H9 (cell line): ENCODE measurements around the gene RAB11FIP4. TPM values are rescaled to one million over a fixed set of nuclear protein-coding genes. Genes with fewer than 3 reads are reported as not detected.

Source experiments
- DNase-seq: peaks from one replicate; pipeline ENCODE4 v3.0.0-alpha.2; 2017
- H2AFZ ChIP-seq: one replicate; pipeline ENCODE4 v1.6.1; 2013; ENCODE audit warnings: mild to moderate bottlenecking, low read length, control low read depth, moderate library complexity
- H2AK5ac ChIP-seq: 2 replicates; pipeline ENCODE4 v1.6.1; 2013; ENCODE audit warnings: low read length, control low read depth, mixed read lengths; ENCODE audit not compliant: insufficient read length
- H2BK120ac ChIP-seq: one replicate; pipeline ENCODE4 v1.6.1; 2013; ENCODE audit warnings: low read depth, mild to moderate bottlenecking, low read length, control low read depth, inconsistent platforms; ENCODE audit not compliant: poor library complexity, severe bottlenecking
- H2BK12ac ChIP-seq: 2 replicates; pipeline ENCODE4 v1.6.1; 2013; ENCODE audit warnings: low read length, control low read depth, mixed read lengths, low read depth; ENCODE audit not compliant: insufficient read length
- H2BK15ac ChIP-seq: 2 replicates; pipeline ENCODE4 v1.6.1; 2013; ENCODE audit warnings: low read depth, low read length, control low read depth
- H2BK20ac ChIP-seq: one replicate; pipeline ENCODE4 v1.6.1; 2013; ENCODE audit warnings: low read depth, mild to moderate bottlenecking, low read length, control low read depth, inconsistent platforms; ENCODE audit not compliant: poor library complexity, severe bottlenecking
- H2BK5ac ChIP-seq: 2 replicates; pipeline ENCODE4 v1.6.1; 2013; ENCODE audit warnings: low read length, control low read depth, mixed read lengths; ENCODE audit not compliant: insufficient read length
- H3K14ac ChIP-seq: 2 replicates; pipeline ENCODE4 v1.6.1; 2013; ENCODE audit warnings: low read length, control low read depth; ENCODE audit not compliant: insufficient read depth
- H3K18ac ChIP-seq: 2 replicates; pipeline ENCODE4 v1.6.1; 2013; ENCODE audit warnings: low read depth, mild to moderate bottlenecking, mixed read lengths, low read length, control low read depth; ENCODE audit not compliant: insufficient read length
- H3K23ac ChIP-seq: 2 replicates; pipeline ENCODE4 v1.6.1; 2013; ENCODE audit warnings: low read length, control low read depth, mixed read lengths, low read depth; ENCODE audit not compliant: insufficient read length
- H3K23me2 ChIP-seq: 2 replicates; pipeline ENCODE4 v1.6.1; 2013; ENCODE audit warnings: low read depth, mild to moderate bottlenecking, mixed read lengths, low read length, control low read depth; ENCODE audit not compliant: insufficient read length, poor library complexity, severe bottlenecking
- H3K27ac ChIP-seq: 2 replicates; pipeline ENCODE4 v1.5.1; 2013; ENCODE audit warnings: low read length, control low read depth, mixed read lengths, low read depth; ENCODE audit not compliant: insufficient read length
- H3K27me3 ChIP-seq: 2 replicates; pipeline ENCODE4 v1.6.1; 2013; ENCODE audit warnings: low read length, control low read depth, inconsistent platforms; ENCODE audit not compliant: insufficient read depth
- H3K4ac ChIP-seq: 2 replicates; pipeline ENCODE4 v1.6.1; 2013; ENCODE audit warnings: low read depth, mild to moderate bottlenecking, control low read depth, inconsistent platforms, low read length, moderate library complexity
- H3K4me1 ChIP-seq: 2 replicates; pipeline ENCODE4 v1.6.1; 2013; ENCODE audit warnings: low read length, control low read depth, inconsistent platforms; ENCODE audit not compliant: insufficient read depth
- H3K4me2 ChIP-seq: 2 replicates; pipeline ENCODE4 v1.6.1; 2013; ENCODE audit warnings: low read length, control low read depth, mixed read lengths; ENCODE audit not compliant: insufficient read length, insufficient read depth
- H3K56ac ChIP-seq: 2 replicates; pipeline ENCODE4 v1.6.1; 2013; ENCODE audit warnings: low read depth, mild to moderate bottlenecking, mixed read lengths, low read length, control low read depth; ENCODE audit not compliant: insufficient read length
- H3K79me1 ChIP-seq: 2 replicates; pipeline ENCODE4 v1.6.1; 2013; ENCODE audit warnings: low read depth, mild to moderate bottlenecking, moderate library complexity, low read length, control low read depth, inconsistent platforms; ENCODE audit not compliant: insufficient read depth, poor library complexity, severe bottlenecking
- H3K79me2 ChIP-seq: 2 replicates; pipeline ENCODE4 v1.6.1; 2013; ENCODE audit warnings: low read length, control low read depth, inconsistent platforms; ENCODE audit not compliant: insufficient read depth
- H3K9ac ChIP-seq: 2 replicates; pipeline ENCODE4 v1.6.1; 2013; ENCODE audit warnings: low read length, control low read depth, mixed read lengths; ENCODE audit not compliant: insufficient read length; ENCODE audit errors: extremely low read depth
- H3K9me3 ChIP-seq: one replicate; pipeline ENCODE4 v1.6.1; 2013; ENCODE audit warnings: low read depth, low read length, inconsistent platforms; ENCODE audit not compliant: control insufficient read depth
- H3T11ph ChIP-seq: one replicate; pipeline ENCODE4 v1.6.1; 2013; ENCODE audit warnings: mild to moderate bottlenecking, low read length, control low read depth, inconsistent platforms
- H4K20me1 ChIP-seq: one replicate; pipeline ENCODE4 v1.6.1; 2013; ENCODE audit not compliant: control insufficient read depth, insufficient read length, insufficient read depth
- H4K5ac ChIP-seq: 2 replicates; pipeline ENCODE4 v1.6.1; 2013; ENCODE audit warnings: low read depth, mild to moderate bottlenecking, mixed read lengths, low read length, control low read depth; ENCODE audit not compliant: insufficient read length
- H4K8ac ChIP-seq: replicated peaks from 2 replicates; pipeline ENCODE4 v1.6.1; 2013; ENCODE audit warnings: low read length, control low read depth, mixed read lengths, low read depth; ENCODE audit not compliant: insufficient read length
- H4K91ac ChIP-seq: 2 replicates; pipeline ENCODE4 v1.6.1; 2013; ENCODE audit warnings: low read depth, mild to moderate bottlenecking, moderate library complexity, mixed read lengths, low read length, control low read depth; ENCODE audit not compliant: insufficient read length
- H3K27ac Mint-ChIP-seq, 3 experiments: 2 replicates in 2 of 3; 3 replicates in 1 of 3; pipeline ENCODE4 v1.8.0; 2020 to 2021; ENCODE audit warnings: mixed read lengths in 3 of 3, mild to moderate bottlenecking in 1 of 3, moderate library complexity in 1 of 3
- H3K27me3 Mint-ChIP-seq: 2 replicates; pipeline ENCODE4 v1.8.0; 2021; ENCODE audit warnings: low read depth, mild to moderate bottlenecking, moderate library complexity, mixed read lengths
- H3K36me3 Mint-ChIP-seq, 3 experiments: 2 replicates in 2 of 3; 3 replicates in 1 of 3; pipeline ENCODE4 v1.8.0; 2020 to 2021; ENCODE audit warnings: low read depth in 3 of 3, mixed read lengths in 3 of 3; ENCODE audit not compliant: insufficient read depth in 1 of 3
- H3K4me1 Mint-ChIP-seq, 2 experiments: 2 replicates each; pipeline ENCODE4 v1.8.0; 2020; ENCODE audit warnings: mixed read lengths in 2 of 2
- H3K4me3 Mint-ChIP-seq, 2 experiments: 2 replicates in 1 of 2; 3 replicates in 1 of 2; pipeline ENCODE4 v1.8.0; 2020 to 2021; ENCODE audit warnings: mild to moderate bottlenecking in 2 of 2, mixed read lengths in 2 of 2, moderate library complexity in 1 of 2
- H3K9me3 Mint-ChIP-seq, 2 experiments: 2 replicates in 1 of 2; 3 replicates in 1 of 2; pipeline ENCODE4 v1.8.0; 2020; ENCODE audit warnings: mild to moderate bottlenecking in 2 of 2, mixed read lengths in 2 of 2, moderate library complexity in 1 of 2
- CTCF ChIP-seq: fragments of 200-600 bp; sonication (generic); conservative IDR thresholded peaks from 3 replicates; pipeline ENCODE4 v1.8.0; 2021; ENCODE audit warnings: antibody characterized with exemption, mild to moderate bottlenecking
- WGBS: extraction: QIAGEN DNeasy Blood & Tissue Kit; methylation state at CpG from one replicate; pipeline ENCODE4 v1.1.7; 2013; ENCODE audit warnings: missing lambda C conversion rate, low lambda C conversion rate, mixed read lengths; ENCODE audit not compliant: insufficient read length; ENCODE audit errors: extremely low coverage; 5-methylcytosine and 5-hydroxymethylcytosine counted together
- total RNA-seq: library from RNA; stranded (reverse); gene quantifications from 2 replicates; pipeline ENCODE4 v1.2.1, GENCODE V29; 2021

RAB11FIP4 gene
- total RNA-seq, 1 experiment from 2014 or later = 25.7 TPM

GRCh38 chr17:31427684-31428083, 36.2 kb downstream of the RAB11FIP4 start:
- Histone ChIP-seq H3K4ac (no peak overlapping the region), H3K79me1 (no peaks in the 10 kb centered on the region), H2BK15ac (no peak overlapping the region), H2BK20ac (no peak overlapping the region), H2BK120ac (no peak overlapping the region), H3K27me3 (no peaks in the 10 kb centered on the region), H3K18ac (no peak overlapping the region), H2BK5ac (no peak overlapping the region), H2AFZ (no peak overlapping the region), H2AK5ac (no peak overlapping the region), H3K79me2 (no peaks in the 10 kb centered on the region), H4K8ac (no peak overlapping the region), H3K23ac (no peak overlapping the region), H3K14ac (no peak overlapping the region), H3K4me2 (no peak overlapping the region), H4K5ac (no peak overlapping the region), H4K20me1 (no peaks in the 10 kb centered on the region), H3K27ac (no peak overlapping the region), H3K9ac (no peak overlapping the region), H3K9me3 (no peaks in the 10 kb centered on the region), H3K56ac (no peak overlapping the region), H4K91ac (no peak overlapping the region), H2BK12ac (no peak overlapping the region), H3K23me2 (no peaks in the 10 kb centered on the region), H3T11ph (no peak overlapping the region), H3K4me1 (peaks cover 5% of the 10 kb centered on the region; the same call in 1 of the 2 replicates)
- DNase-seq = no peak
- TF ChIP-seq CTCF = no peak
- Mint-ChIP-seq H3K4me1 (peaks cover 32 to 43% of the 10 kb centered on the region in 2 experiments), H3K27me3 (peaks cover 25% of the 10 kb centered on the region), H3K9me3 (no peaks in the 10 kb centered on the region; a peak in 2 of 5 replicates), H3K36me3 (peaks cover 0 to 5% (median 0%) of the 10 kb centered on the region in 3 experiments; a peak in 3 of 7 replicates), H3K27ac (no peak overlapping the region), H3K4me3 (no peak overlapping the region)
- WGBS = no CpG with 5 or more reads among the region's 4 CpGs
